ENCODE data around the gene ARL6IP4.

ARL6IP4 gene

GRCh38 chr12:122979001-122979907 is 1.2 kb upstream of the ARL6IP4 start:
- no peak for DNase-seq

GRCh38 chr12:122979908-122980182 is 636 bp upstream of the ARL6IP4 start:
- DNase-seq: no peak

GRCh38 chr12:122981036-122981471 is 573 bp downstream of the ARL6IP4 start:
- no peak for DNase-seq

- DNase-seq: no peak
Measured at GRCh38 chr12:122981587-122982476, 1.4 kb downstream of the ARL6IP4 start.

- DNase-seq: no peak
Measured at GRCh38 chr12:122982477-122982815, 2.0 kb downstream of the ARL6IP4 start.

GRCh38 chr12:122982963-122983788 is 2.7 kb downstream of the ARL6IP4 start:
- no peak for DNase-seq

GRCh38 chr12:122983789-122984515 is 3.5 kb downstream of the ARL6IP4 start:
- DNase-seq: no peak

- DNase-seq: no peak
Measured at GRCh38 chr12:122984612-122985337, 4.3 kb downstream of the ARL6IP4 start.

- DNase-seq: no peak
Measured at GRCh38 chr12:122985338-122986257, 5.1 kb downstream of the ARL6IP4 start.

GRCh38 chr12:122986258-122986871 is 5.9 kb downstream of the ARL6IP4 start:
- DNase-seq: no peak

GRCh38 chr12:122987086-122987951 is 6.8 kb downstream of the ARL6IP4 start:
- no peak for DNase-seq

- DNase-seq: no peak
Measured at GRCh38 chr12:122988036-122988435, 7.6 kb downstream of the ARL6IP4 start.

GRCh38 chr12:122988612-122989212 is 8.2 kb downstream of the ARL6IP4 start:
- no peak for DNase-seq

GRCh38 chr12:122989225-122989839 is 8.9 kb downstream of the ARL6IP4 start:
- DNase-seq: no peak

GRCh38 chr12:122989874-122990419 is 9.5 kb downstream of the ARL6IP4 start:
- DNase-seq: no peak

- DNase-seq: no peak
Measured at GRCh38 chr12:122990561-122990960, 10.1 kb downstream of the ARL6IP4 start.

GRCh38 chr12:122990961-122991622 is 10.6 kb downstream of the ARL6IP4 start:
- no peak for DNase-seq

Measured in stimulated activated CD4-positive, alpha-beta T cell treated with anti-CD3 and anti-CD28 coated beads, Interleukin-4, amount 100 ng/mL, for 4 hours (primary cell).